H1 (cell line): ENCODE measurements around the gene MNX1. TPM values are rescaled to one million over a fixed set of nuclear protein-coding genes. Genes with fewer than 3 reads are reported as not detected.

Experiments
- CTCF ChIA-PET: fragments of 300-600 bp; sonication (Branson Sonifier 250); formaldehyde crosslinking; loops from one replicate; lab custom pipeline; 2021; ENCODE audit not compliant: partially characterized antibody; lab: Charles Lee
- POLR2A ChIA-PET: fragments of 300-600 bp; sonication (Branson Sonifier 250); formaldehyde crosslinking; loops from one replicate; lab custom pipeline; 2021; ENCODE audit warnings: inconsistent platforms; ENCODE audit not compliant: partially characterized antibody; lab: Charles Lee
- DNase-seq, 2 experiments: peaks; one replicate each; pipeline versions ENCODE4 v3.0.0 to v3.0.0-alpha.2; 2010 to 2022; ENCODE audit warnings: low spot score in 2 of 2, low read depth in 1 of 2, mixed read lengths in 1 of 2
- FAIRE-seq: peaks from 2 replicates; lab custom pipeline; 2011; peaks lifted over from hg19 to GRCh38; lab: Jason Lieb, UNC
- H2AFZ ChIP-seq: 2 replicates; pipeline ENCODE4 v1.8.1; 2012; ENCODE audit warnings: low read length, inconsistent platforms
- H2AK5ac ChIP-seq: 2 replicates; pipeline ENCODE4 v1.6.1; 2013; ENCODE audit warnings: low read depth, low read length
- H2BK120ac ChIP-seq: replicated peaks from 2 replicates; pipeline ENCODE3; 2013; ENCODE audit warnings: low read depth, low read length, inconsistent platforms
- H2BK12ac ChIP-seq: 2 replicates; pipeline ENCODE4 v1.6.1; 2013; ENCODE audit warnings: low read depth, low read length
- H2BK15ac ChIP-seq: 2 replicates; pipeline ENCODE4 v1.6.1; 2013; ENCODE audit warnings: low read length
- H2BK20ac ChIP-seq: 2 replicates; pipeline ENCODE4 v1.6.1; 2013; ENCODE audit warnings: low read length
- H2BK5ac ChIP-seq: 2 replicates; pipeline ENCODE4 v1.6.1; 2013; ENCODE audit warnings: low read depth, low read length
- H3K14ac ChIP-seq: 2 replicates; pipeline ENCODE4 v1.6.1; 2013; ENCODE audit warnings: inconsistent platforms; ENCODE audit not compliant: insufficient read length
- H3K18ac ChIP-seq: 2 replicates; pipeline ENCODE4 v1.6.1; 2013; ENCODE audit warnings: low read length; ENCODE audit errors: extremely low read depth
- H3K23ac ChIP-seq: 2 replicates; pipeline ENCODE4 v1.6.1; 2013; ENCODE audit warnings: inconsistent platforms; ENCODE audit not compliant: insufficient read length
- H3K23me2 ChIP-seq: 2 replicates; pipeline ENCODE4 v1.6.1; 2013; ENCODE audit warnings: low read depth, low read length
- H3K27ac ChIP-seq: 2 replicates; pipeline ENCODE4 v1.6.1; 2011; ENCODE audit warnings: low read depth, low read length, inconsistent platforms
- H3K27me3 ChIP-seq, 4 experiments: replicated peaks in 1 of 4; 1 replicate in 1 of 4; 2 replicates in 3 of 4; pipeline versions ENCODE4 v1.6.1 to v1.8.1; 2011 to 2013; ENCODE audit warnings: low read length in 3 of 4, mild to moderate bottlenecking in 3 of 4, inconsistent platforms in 2 of 4, mixed read lengths in 2 of 4, moderate library complexity in 1 of 4; ENCODE audit not compliant: control insufficient read depth in 3 of 4, insufficient read depth in 3 of 4; ENCODE audit errors: extremely low read depth in 1 of 4
- H3K36me3 ChIP-seq, 4 experiments: 2 replicates each; pipeline versions ENCODE4 v1.6.1 to v1.8.1; 2011 to 2013; ENCODE audit warnings: mild to moderate bottlenecking in 4 of 4, low read length in 3 of 4, moderate library complexity in 2 of 4, control low read depth in 1 of 4, inconsistent platforms in 1 of 4; ENCODE audit not compliant: insufficient read depth in 4 of 4, control insufficient read depth in 2 of 4
- H3K4ac ChIP-seq: replicated peaks from 2 replicates; pipeline ENCODE3; 2013; ENCODE audit warnings: low read length, low read depth, mixed read lengths, inconsistent platforms; ENCODE audit not compliant: insufficient read length
- H3K4me1 ChIP-seq, 4 experiments: replicated peaks in 1 of 4; 1 replicate in 1 of 4; 2 replicates in 3 of 4; pipeline versions ENCODE4 v1.6.1 to v1.8.1; 2011 to 2013; ENCODE audit warnings: low read length in 3 of 4, inconsistent platforms in 2 of 4, mixed read lengths in 1 of 4; ENCODE audit not compliant: insufficient read depth in 4 of 4, control insufficient read depth in 3 of 4
- H3K4me2 ChIP-seq, 2 experiments: 2 replicates each; pipeline versions ENCODE4 v1.6.1 to v1.8.1; 2011 to 2013; ENCODE audit warnings: low read depth in 2 of 2, low read length in 2 of 2, control low read depth in 1 of 2, inconsistent platforms in 1 of 2, mild to moderate bottlenecking in 1 of 2; ENCODE audit not compliant: insufficient read depth in 1 of 2
- H3K4me3 ChIP-seq, 4 experiments: fragments of 200-600, 300-600 bp in 1 of 4; sonication (generic), shearing (Covaris generic), sonication (Bioruptor Twin) in 1 of 4; 2 replicates each; pipeline versions ENCODE4 v1.5.1 to v1.8.1; 2011 to 2016; ENCODE audit warnings: low read length in 4 of 4, low read depth in 3 of 4, control low read depth in 2 of 4, inconsistent platforms in 2 of 4, mild to moderate bottlenecking in 2 of 4, mixed read lengths in 1 of 4, moderate library complexity in 1 of 4; ENCODE audit not compliant: insufficient read depth in 2 of 4; ENCODE audit errors: extremely low read depth in 1 of 4
- H3K56ac ChIP-seq: replicated peaks from 2 replicates; pipeline ENCODE3; 2013; ENCODE audit warnings: low read depth, mild to moderate bottlenecking, mixed read lengths, low read length, inconsistent platforms; ENCODE audit not compliant: insufficient read length
- H3K79me1 ChIP-seq: 2 replicates; pipeline ENCODE4 v1.6.1; 2013; ENCODE audit warnings: low read depth, low read length, control low read depth
- H3K79me2 ChIP-seq, 2 experiments: 2 replicates each; pipeline versions ENCODE4 v1.6.1 to v1.8.1; 2012 to 2013; ENCODE audit warnings: low read length in 2 of 2, mild to moderate bottlenecking in 2 of 2, inconsistent platforms in 1 of 2; ENCODE audit not compliant: insufficient read depth in 2 of 2, control insufficient read depth in 1 of 2
- H3K9ac ChIP-seq, 4 experiments: replicated peaks in 1 of 4; 1 replicate in 1 of 4; 2 replicates in 3 of 4; pipeline versions ENCODE4 v1.6.1 to v1.8.1; 2011 to 2013; ENCODE audit warnings: low read depth in 3 of 4, low read length in 3 of 4, control low read depth in 2 of 4, mild to moderate bottlenecking in 2 of 4, moderate library complexity in 2 of 4, inconsistent platforms in 1 of 4; ENCODE audit errors: extremely low read depth in 1 of 4
- H3K9me3 ChIP-seq, 2 experiments: 2 replicates each; pipeline versions ENCODE4 v1.6.1 to v1.8.1; 2012 to 2013; ENCODE audit warnings: mild to moderate bottlenecking in 2 of 2, moderate library complexity in 2 of 2, control low read depth in 1 of 2, inconsistent platforms in 1 of 2, low read depth in 1 of 2, low read length in 1 of 2, mixed read lengths in 1 of 2; ENCODE audit not compliant: insufficient read depth in 2 of 2
- H4K20me1 ChIP-seq, 2 experiments: replicated peaks in 1 of 2; 2 replicates each; pipeline versions ENCODE3 to v1.8.1; 2011 to 2013; ENCODE audit warnings: inconsistent platforms in 2 of 2, low read length in 2 of 2, mild to moderate bottlenecking in 1 of 2; ENCODE audit not compliant: insufficient read depth in 2 of 2, control insufficient read depth in 1 of 2
- H4K5ac ChIP-seq: 2 replicates; pipeline ENCODE4 v1.6.1; 2013; ENCODE audit warnings: low read length, low read depth, mixed read lengths, inconsistent platforms; ENCODE audit not compliant: insufficient read length
- H4K8ac ChIP-seq: 2 replicates; pipeline ENCODE4 v1.8.0; 2013; ENCODE audit warnings: mild to moderate bottlenecking, moderate library complexity, low read length, inconsistent platforms; ENCODE audit not compliant: insufficient read depth; ENCODE audit errors: extremely low read depth
- H4K91ac ChIP-seq: replicated peaks from 2 replicates; pipeline ENCODE3; 2013; ENCODE audit warnings: low read length, mixed read lengths, inconsistent platforms; ENCODE audit not compliant: insufficient read length
- BRCA1 ChIP-seq: IDR thresholded peaks from 2 replicates; pipeline ENCODE4 v1.6.1; 2012; ENCODE audit warnings: low read depth, low read length, improper control_type of control experiment
- CBX5 ChIP-seq: fragments of 300-800, 300-1000 bp; sonication (generic); IDR thresholded peaks from 2 replicates; pipeline ENCODE4 v1.7.1; 2016; ENCODE audit warnings: antibody characterized with exemption, low read length, low read depth
- CTBP2 ChIP-seq: IDR thresholded peaks from 2 replicates; pipeline ENCODE4 v1.7.0; 2011; ENCODE audit warnings: borderline replicate concordance, mild to moderate bottlenecking, moderate library complexity, mixed read lengths, low read length; ENCODE audit not compliant: insufficient read depth, insufficient read length
- KDM5A ChIP-seq: fragments of 200-600 bp; IDR thresholded peaks from 2 replicates; pipeline ENCODE4 v1.7.1; 2012; ENCODE audit warnings: mild to moderate bottlenecking, low read length, inconsistent platforms, mixed read lengths
- POLR2A ChIP-seq, 2 experiments: IDR thresholded peaks; 1 replicate in 1 of 2; 2 replicates in 1 of 2; pipeline ENCODE4 v1.6.1; 2011; ENCODE audit warnings: low read depth in 2 of 2, low read length in 2 of 2, mild to moderate bottlenecking in 2 of 2; ENCODE audit errors: control extremely low read depth in 1 of 2
- RFX5 ChIP-seq: IDR thresholded peaks from 2 replicates; pipeline ENCODE4 v1.6.1; 2011; ENCODE audit warnings: low read depth, low read length, improper control_type of control experiment, borderline replicate concordance
- RXRA ChIP-seq: IDR thresholded peaks from 2 replicates; pipeline ENCODE4 v1.6.1; 2011; ENCODE audit warnings: low read depth, mild to moderate bottlenecking, low read length, moderate library complexity; ENCODE audit not compliant: insufficient read depth
- SP2 ChIP-seq: IDR thresholded peaks from 2 replicates; pipeline ENCODE4 v1.6.1; 2012; ENCODE audit warnings: mild to moderate bottlenecking, low read length, inconsistent platforms
- SUZ12 ChIP-seq: fragments of 200-600 bp; sonication (generic); IDR thresholded peaks from 2 replicates; pipeline ENCODE4 v1.6.1; 2012; ENCODE audit warnings: mild to moderate bottlenecking, inconsistent platforms, low read length, moderate library complexity, mixed read lengths
- TAF1 ChIP-seq: IDR thresholded peaks from 2 replicates; pipeline ENCODE4 v1.6.1; 2011; ENCODE audit warnings: mild to moderate bottlenecking, low read depth, low read length
- TCF12 ChIP-seq: IDR thresholded peaks from 2 replicates; pipeline ENCODE4 v1.6.1; 2011; ENCODE audit warnings: low read depth, mild to moderate bottlenecking, low read length
- ZNF274 ChIP-seq: IDR thresholded peaks from 2 replicates; pipeline ENCODE4 v1.7.0; 2012; ENCODE audit warnings: low read length, borderline replicate concordance; ENCODE audit errors: extremely low read depth
- WGBS, 2 experiments: shearing (Covaris generic) in 1 of 2; methylation state at CpG; one replicate each; pipeline versions ENCODE4 v1.1.6 to v1.1.7; 2013 to 2015; ENCODE audit warnings: low lambda C conversion rate in 2 of 2, mixed read lengths in 2 of 2, inconsistent platforms in 1 of 2, low coverage in 1 of 2, missing lambda C conversion rate in 1 of 2; ENCODE audit not compliant: insufficient replicate concordance in 2 of 2, insufficient coverage in 1 of 2, insufficient read length in 1 of 2; ENCODE audit errors: extremely low coverage in 1 of 2, missing lambda C conversion rate in 1 of 2; 5-methylcytosine and 5-hydroxymethylcytosine counted together
- polyA plus RNA-seq, 7 experiments: library from polyadenylated mRNA; depleted of rRNA in 3 of 7; stranded (reverse) in 5 of 7; unstranded in 2 of 7; fragments of >200 nt in 5 of 7; fragments of 200-250 nt in 2 of 7; gene quantifications; 1 replicate in 5 of 7; 2 replicates in 1 of 7; 4 replicates in 1 of 7; pipeline versions ENCODE4 v1.2.1 to v1.2.3, GENCODE V29; 2011 to 2013; ENCODE audit warnings: missing spikeins in 2 of 7, mixed read lengths in 2 of 7
- total RNA-seq: library from RNA; stranded (reverse); fragmentation: NEBNext Ultra II Directional; extraction: Animal tissue kit (Norgen Biotek cat#: 25700); gene quantifications from 2 replicates; pipeline ENCODE4 v1.2.1, GENCODE V29; 2021
- TF ChIP-seq, protein P1 (sequence below): IDR thresholded peaks from 2 replicates; pipeline ENCODE4 v1.6.1; 2011; ENCODE audit warnings: low read depth, mild to moderate bottlenecking, low read length; ENCODE audit not compliant: insufficient read depth

MNX1 gene
- total and polyA plus RNA-seq, 2 of the 8 experiments (the other 6 are each of a cell fraction or from before 2014, with no cell fraction given) = 0.39 TPM; not detected in 1

DNA sequence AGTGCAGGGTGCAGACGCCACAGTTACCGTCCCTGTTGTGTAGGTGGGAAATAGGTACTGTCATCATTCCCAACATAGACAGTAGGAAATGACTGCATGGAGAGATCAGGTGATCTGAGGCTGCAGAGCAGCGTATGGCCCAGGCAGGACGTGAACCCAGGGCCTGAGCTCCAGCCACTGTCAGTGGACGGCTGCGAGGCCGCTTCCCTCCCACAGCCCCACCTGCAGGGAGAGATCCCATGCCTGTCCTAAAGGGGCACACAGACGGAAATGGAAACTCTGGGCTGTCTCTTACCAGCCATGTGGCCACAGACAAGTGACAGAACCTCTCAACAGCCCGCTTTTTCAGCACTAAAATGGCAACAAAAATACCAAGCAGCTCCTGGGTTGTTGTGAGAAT lies 44.5 kb upstream of the MNX1 start:
- Histone ChIP-seq H3K4ac (no peak overlapping the region), H2BK120ac (no peak overlapping the region), H2AK5ac (no peak overlapping the region), H2BK15ac (no peak overlapping the region), H3K23me2 (no peaks in the 10 kb centered on the region), H3K79me1 (no peaks in the 10 kb centered on the region), H3K18ac (no peak overlapping the region), H4K91ac (no peak overlapping the region), H4K8ac (no peak overlapping the region; the same call in 1 of the 2 replicates), H3K4me2 (no peak overlapping the region), H3K23ac (no peak overlapping the region), H3K27me3 (no peaks in the 10 kb centered on the region), H4K20me1 (no peaks in the 10 kb centered on the region), H3K79me2 (no peaks in the 10 kb centered on the region), H3K9ac (no peak overlapping the region), H4K5ac (no peak overlapping the region), H3K56ac (no peak overlapping the region), H2AFZ (no peak overlapping the region), H3K4me3 (no peak overlapping the region), H3K36me3 (no peaks in the 10 kb centered on the region), H3K4me1 (no peaks in the 10 kb centered on the region; a peak in 1 of 7 replicates), H2BK20ac (no peak overlapping the region), H3K14ac (no peak overlapping the region), H3K27ac (no peak overlapping the region), H2BK12ac (no peak overlapping the region), H3K9me3 (no peaks in the 10 kb centered on the region), H2BK5ac (no peak overlapping the region)
- ChIA-PET POLR2A (no interaction called here), CTCF (interaction anchor here (0.7 to 1.3 kb wide), 6 partner anchors 9 to 558 kb away, joined by 3 to 4 read pairs (median 3); no protein-coding TSS in a partner anchor)
- FAIRE-seq = no peak
- no peak for DNase-seq
- TF ChIP-seq BRCA1 (no peak), RFX5 (no peak), CTBP2 (no peak), ZNF274 (no peak), SUZ12 (no peak), CBX5 (no peak), SP2 (no peak), POLR2A (IDR thresholded peaks at IDR 0.05; ENCODE audit: control extremely low read depth in 1 of 2, low read depth in 2 of 2, low read length in 2 of 2) (no peak), KDM5A (no peak), TAF1 (no peak), RXRA (no peak), TCF12 (no peak)
- TF ChIP-seq, protein P1, sequence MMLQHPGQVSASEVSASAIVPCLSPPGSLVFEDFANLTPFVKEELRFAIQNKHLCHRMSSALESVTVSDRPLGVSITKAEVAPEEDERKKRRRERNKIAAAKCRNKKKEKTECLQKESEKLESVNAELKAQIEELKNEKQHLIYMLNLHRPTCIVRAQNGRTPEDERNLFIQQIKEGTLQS = no peak
- WGBS, 2 experiments = 88% methylated on average over 9 of the region's 9 CpGs; no CpG with 5 or more reads in 1 of the 2 experiments
